Upper lobe of right lung (tissue), 1 donor: ENCODE data around the gene CDH4. TPM values are rescaled to one million over a fixed set of nuclear protein-coding genes. Genes with fewer than 3 reads are reported as not detected.

Source experiments
- ATAC-seq: fragments of 200-7000 bp; cut with Tn5 transposase; one replicate; pipeline ENCODE4 v1.9.1; 2020; ENCODE audit warnings: mild to moderate bottlenecking, moderate library complexity
- DNase-seq: peaks from one replicate; pipeline ENCODE4 v3.0.0-alpha.2; 2020
- H3K27ac ChIP-seq: fragments of 200-600 bp; one replicate; pipeline ENCODE4 v1.8.0; 2022
- H3K27me3 ChIP-seq: fragments of 200-600 bp; one replicate; pipeline ENCODE4 v1.8.0; 2022; ENCODE audit warnings: mild to moderate bottlenecking
- H3K36me3 ChIP-seq: fragments of 200-600 bp; one replicate; pipeline ENCODE4 v1.8.0; 2022
- H3K4me1 ChIP-seq: fragments of 200-600 bp; one replicate; pipeline ENCODE4 v1.8.0; 2022
- H3K4me3 ChIP-seq: fragments of 200-600 bp; one replicate; pipeline ENCODE4 v1.8.0; 2022; ENCODE audit warnings: mild to moderate bottlenecking
- H3K9me3 ChIP-seq: fragments of 200-600 bp; one replicate; pipeline ENCODE4 v1.8.0; 2022
- intact Hi-C: fragments of 100-400 bp; cut with DNase I; formaldehyde crosslinking; loops from one replicate; pipeline ENCODE4 v1.11.0; 2022
- total RNA-seq: library from RNA; stranded (reverse); fragmentation: NEBNext Ultra II Directional; extraction: Animal tissue kit (Norgen Biotek cat#: 25700); gene quantifications from one replicate; pipeline ENCODE4 v1.2.1, GENCODE V29; 2021
- TF ChIP-seq, protein P1 (sequence below): fragments of 200-600 bp; IDR thresholded peaks from one replicate; pipeline ENCODE4 v1.8.0; 2022; ENCODE audit warnings: antibody characterized with exemption
- donor health status: DM: no; HTN: yes; CAD: no; lungs with severe emphysema.

Gene CDH4
- total RNA-seq, 1 donor from 2014 or later, result 0.23 TPM

DNA sequence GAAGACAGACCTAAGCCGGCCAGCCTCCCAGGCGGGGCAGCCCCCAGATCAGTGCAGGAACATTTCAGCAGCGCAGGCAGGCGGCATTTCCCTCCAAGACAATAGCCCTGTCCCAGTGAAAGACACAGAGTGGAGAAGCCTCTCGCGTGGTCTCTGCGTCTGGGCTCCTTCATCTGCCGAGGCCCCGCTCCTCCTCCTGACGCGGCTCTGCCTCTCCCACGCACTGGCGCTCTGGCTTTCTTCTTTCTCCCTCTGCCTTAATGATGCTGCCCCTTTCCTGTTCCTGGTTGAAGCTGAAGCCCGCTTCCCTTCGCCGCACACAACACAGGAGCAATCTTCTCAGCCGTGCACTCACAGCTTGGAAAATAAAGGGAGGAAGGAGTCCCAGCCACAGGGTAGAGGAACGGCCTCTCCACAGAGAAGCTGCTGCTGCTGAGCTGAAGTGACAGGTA lies 347.5 kb downstream of the CDH4 start:
- TF ChIP-seq, protein P1, sequence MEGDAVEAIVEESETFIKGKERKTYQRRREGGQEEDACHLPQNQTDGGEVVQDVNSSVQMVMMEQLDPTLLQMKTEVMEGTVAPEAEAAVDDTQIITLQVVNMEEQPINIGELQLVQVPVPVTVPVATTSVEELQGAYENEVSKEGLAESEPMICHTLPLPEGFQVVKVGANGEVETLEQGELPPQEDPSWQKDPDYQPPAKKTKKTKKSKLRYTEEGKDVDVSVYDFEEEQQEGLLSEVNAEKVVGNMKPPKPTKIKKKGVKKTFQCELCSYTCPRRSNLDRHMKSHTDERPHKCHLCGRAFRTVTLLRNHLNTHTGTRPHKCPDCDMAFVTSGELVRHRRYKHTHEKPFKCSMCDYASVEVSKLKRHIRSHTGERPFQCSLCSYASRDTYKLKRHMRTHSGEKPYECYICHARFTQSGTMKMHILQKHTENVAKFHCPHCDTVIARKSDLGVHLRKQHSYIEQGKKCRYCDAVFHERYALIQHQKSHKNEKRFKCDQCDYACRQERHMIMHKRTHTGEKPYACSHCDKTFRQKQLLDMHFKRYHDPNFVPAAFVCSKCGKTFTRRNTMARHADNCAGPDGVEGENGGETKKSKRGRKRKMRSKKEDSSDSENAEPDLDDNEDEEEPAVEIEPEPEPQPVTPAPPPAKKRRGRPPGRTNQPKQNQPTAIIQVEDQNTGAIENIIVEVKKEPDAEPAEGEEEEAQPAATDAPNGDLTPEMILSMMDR, result no peak
- no peaks in the 10 kb centered on the region for H3K9me3 ChIP-seq
- no peak for DNase-seq
- H3K4me1 ChIP-seq, result no peaks in the 10 kb centered on the region
- peaks cover 4% of the 10 kb centered on the region for H3K27me3 ChIP-seq
- no peak overlapping the region for H3K27ac ChIP-seq
- no peak for ATAC-seq
- H3K4me3 ChIP-seq, result no peak overlapping the region
- no peaks in the 10 kb centered on the region for H3K36me3 ChIP-seq
- intact Hi-C loops, result no loop called here

DNA sequence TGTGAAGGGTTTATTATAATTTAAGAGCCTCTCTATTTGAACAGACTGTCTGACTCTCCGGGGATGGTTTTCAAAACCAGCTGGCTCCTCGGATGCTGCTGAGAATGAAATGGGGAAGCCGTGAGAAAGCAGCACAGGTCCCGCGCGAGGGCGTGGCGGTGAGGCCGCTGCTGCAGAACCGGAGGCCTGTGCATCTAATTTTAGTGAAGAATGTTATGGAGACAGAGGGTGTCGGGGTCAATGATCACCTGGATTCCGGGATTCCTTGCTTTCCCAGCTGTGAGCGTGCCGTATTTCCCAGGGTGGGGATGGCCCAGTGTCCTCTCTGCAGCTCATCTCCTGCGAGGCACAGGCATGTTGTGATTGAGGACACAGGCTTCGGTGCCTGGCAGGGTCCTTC lies 348.0 kb downstream of the CDH4 start:
- ATAC-seq (no peak), DNase-seq (no peak)
- TF ChIP-seq, protein P1, result no peak
- intact Hi-C loops, result no loop called here
- Histone ChIP-seq H3K4me1 (no peaks in the 10 kb centered on the region), H3K4me3 (no peak overlapping the region), H3K27ac (no peak overlapping the region), H3K9me3 (no peaks in the 10 kb centered on the region), H3K27me3 (peaks cover 4% of the 10 kb centered on the region), H3K36me3 (no peaks in the 10 kb centered on the region)

DNA sequence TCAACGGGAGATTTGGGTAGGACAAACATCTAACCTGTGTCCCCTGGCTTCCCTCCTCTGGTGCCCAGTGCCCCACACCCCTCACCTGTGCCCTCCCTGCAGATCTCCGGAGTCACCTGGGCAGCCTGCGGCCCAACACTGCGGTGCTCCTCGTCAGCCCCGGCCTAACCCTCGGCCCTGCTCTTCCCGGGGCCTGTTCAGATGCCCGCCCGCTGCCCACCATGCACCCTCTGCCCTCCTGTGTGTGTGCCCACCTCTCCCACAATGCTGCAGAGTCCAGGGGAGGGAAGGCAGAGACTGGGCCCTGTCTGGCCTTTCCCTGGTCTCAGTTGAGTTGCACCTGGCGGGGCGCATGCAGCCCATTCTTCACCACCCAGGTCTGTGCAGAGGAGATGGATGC lies 349.3 kb downstream of the CDH4 start:
- no peaks in the 10 kb centered on the region for H3K36me3 ChIP-seq
- H3K27ac ChIP-seq, result no peak overlapping the region
- peaks cover 4% of the 10 kb centered on the region for H3K27me3 ChIP-seq
- H3K9me3 ChIP-seq, result no peaks in the 10 kb centered on the region
- intact Hi-C loops, result no loop called here
- ATAC-seq (peak; percentile 6), DNase-seq (no peak)
- TF ChIP-seq, protein P1, result no peak
- H3K4me3 ChIP-seq, result no peak overlapping the region
- H3K4me1 ChIP-seq, result no peaks in the 10 kb centered on the region

DNA sequence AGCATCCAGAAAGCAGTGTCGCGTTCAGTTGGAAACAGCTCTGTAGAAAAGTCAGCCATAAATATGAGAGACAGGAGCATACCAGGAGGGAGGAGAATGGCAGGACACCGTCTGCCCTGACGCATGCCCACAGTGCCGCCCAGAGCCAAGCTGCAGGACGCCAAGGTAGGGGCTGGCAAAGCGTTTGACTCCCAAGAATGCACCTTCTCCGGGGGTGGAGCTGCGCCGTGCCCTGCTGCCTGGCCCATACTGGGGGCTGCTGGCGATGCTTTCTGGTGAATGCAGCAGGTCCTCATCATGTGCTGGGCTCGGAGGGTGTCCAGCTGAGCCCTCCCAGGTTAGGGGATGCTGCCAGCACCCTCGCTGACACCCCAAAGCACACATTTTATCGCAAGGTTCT lies 349.8 kb downstream of the CDH4 start:
- H3K9me3 ChIP-seq, result no peaks in the 10 kb centered on the region
- no peaks in the 10 kb centered on the region for H3K36me3 ChIP-seq
- ATAC-seq (no peak), DNase-seq (no peak)
- no peak overlapping the region for H3K27ac ChIP-seq
- intact Hi-C loops, result no loop called here
- TF ChIP-seq, protein P1, result no peak
- no peak overlapping the region for H3K4me3 ChIP-seq
- H3K4me1 ChIP-seq, result no peaks in the 10 kb centered on the region
- H3K27me3 ChIP-seq, result peaks cover 4% of the 10 kb centered on the region

DNA sequence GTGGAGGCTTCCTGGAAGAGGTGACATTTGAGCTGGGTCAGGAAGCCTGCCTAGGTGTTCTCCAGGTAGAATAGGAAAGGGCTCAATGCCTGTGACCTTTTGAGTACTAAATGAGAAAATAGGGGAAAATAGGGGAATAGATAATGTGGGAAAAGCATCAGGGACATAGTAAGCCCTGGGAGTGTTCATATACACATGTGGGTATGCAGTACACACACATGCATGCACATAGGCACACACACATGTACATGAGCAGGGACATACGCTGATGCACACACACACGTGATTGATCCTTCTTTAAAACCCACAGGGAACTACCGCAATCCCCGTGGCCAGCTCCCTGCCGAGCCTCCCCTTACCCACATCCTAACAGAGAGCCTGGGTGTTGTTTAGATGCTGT lies 351.7 kb downstream of the CDH4 start:
- ATAC-seq, result no peak
- no peaks in the 10 kb centered on the region for H3K4me1 ChIP-seq

DNA sequence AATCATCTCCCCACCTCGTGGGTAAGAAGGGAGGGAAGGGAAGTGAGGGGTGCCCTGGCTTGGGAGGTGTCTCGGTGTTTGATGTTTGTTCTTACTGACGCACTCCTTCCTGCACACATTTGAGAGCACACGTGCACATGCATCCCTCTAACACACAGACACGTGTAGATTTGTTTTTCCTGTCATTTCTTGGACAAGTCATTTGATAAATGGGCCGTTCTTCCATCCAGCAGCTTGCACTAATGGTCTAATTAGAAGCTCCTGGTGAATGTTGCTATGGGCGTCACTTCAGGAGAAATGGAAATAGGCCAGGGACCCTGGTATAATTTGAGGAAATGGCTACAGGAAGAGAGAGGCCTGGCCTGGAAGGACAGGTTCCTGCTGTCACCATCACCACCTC lies 352.5 kb downstream of the CDH4 start:
- no peaks in the 10 kb centered on the region for H3K27me3 ChIP-seq
- no peaks in the 10 kb centered on the region for H3K9me3 ChIP-seq
- H3K4me3 ChIP-seq, result no peak overlapping the region
- no peak overlapping the region for H3K27ac ChIP-seq
- TF ChIP-seq, protein P1, result no peak
- ATAC-seq (no peak), DNase-seq (no peak)
- intact Hi-C loops, result no loop called here
- no peaks in the 10 kb centered on the region for H3K36me3 ChIP-seq
- H3K4me1 ChIP-seq, result no peaks in the 10 kb centered on the region

More for the DNA sequence above, 351.7 kb downstream of the CDH4 start:
- intact Hi-C loops, result no loop called here
- Histone ChIP-seq H3K9me3 (no peaks in the 10 kb centered on the region), H3K36me3 (no peaks in the 10 kb centered on the region), H3K27ac (no peak overlapping the region), H3K27me3 (peaks cover under 1% of the 10 kb centered on the region), H3K4me3 (no peak overlapping the region)
- TF ChIP-seq, protein P1, result no peak
- no peak for DNase-seq
